K562 (cell line): Measurements from ENCODE around the gene PTX3. TPM values are rescaled to one million over a fixed set of nuclear protein-coding genes. Genes with fewer than 3 reads are reported as not detected.

Experiments used
- BACH1 ChIP-seq: fragments of 200-800 bp; sonication (Bioruptor generic); IDR thresholded peaks from 2 replicates; pipeline ENCODE4 v1.6.1; 2016; ENCODE audit warnings: missing genetic modification characterization, missing compliant biosample characterization
- CHD4 ChIP-seq: fragments of 200-600 bp; sonication (generic); IDR thresholded peaks from 3 replicates; pipeline ENCODE4 v1.6.1; 2012; ENCODE audit warnings: low read depth, mild to moderate bottlenecking, mixed read lengths, low read length, inconsistent platforms; ENCODE audit not compliant: insufficient read depth, insufficient replicate concordance, poor library complexity, severe bottlenecking
- MAFG ChIP-seq: fragments of 450-650 bp; conservative IDR thresholded peaks from 2 replicates; pipeline ENCODE4 v1.6.1; 2016; ENCODE audit warnings: missing genetic modification characterization, missing compliant biosample characterization
- MAFK ChIP-seq: IDR thresholded peaks from 2 replicates; pipeline ENCODE4 v1.6.1; 2011; ENCODE audit warnings: low read length, improper control_type of control experiment
- MCM7 ChIP-seq, 2 experiments: fragments of 450-650 bp; IDR thresholded peaks; 2 replicates each; pipeline ENCODE4 v1.6.1; 2016 to 2018
- MEIS2 ChIP-seq: fragments of 450-650 bp; IDR thresholded peaks from 2 replicates; pipeline ENCODE4 v1.6.1; 2014; ENCODE audit warnings: mild to moderate bottlenecking; ENCODE audit not compliant: partially characterized antibody
- SIN3B ChIP-seq: fragments of 450-650 bp; IDR thresholded peaks from 2 replicates; pipeline ENCODE4 v1.6.1; 2017; ENCODE audit warnings: low read depth, mild to moderate bottlenecking, moderate library complexity
- SMAD1 ChIP-seq: fragments of 150-350 bp; IDR thresholded peaks from 2 replicates; pipeline ENCODE4 v1.6.1; 2014; ENCODE audit warnings: low read length, low read depth; ENCODE audit not compliant: partially characterized antibody
- SNRNP70 ChIP-seq: fragments of 200-400 bp; formaldehyde crosslinking; optimal IDR thresholded peaks from 2 replicates; pipeline ENCODE3; 2017; ENCODE audit warnings: low read depth, low read length
- STAG1 ChIP-seq: sonication (generic); formaldehyde crosslinking; IDR thresholded peaks from 2 replicates; pipeline ENCODE4 v1.5.0; 2020; ENCODE audit warnings: missing genetic modification reagents, borderline replicate concordance
- STAT6 ChIP-seq: sonication (generic); formaldehyde crosslinking; IDR thresholded peaks from 2 replicates; pipeline ENCODE4 v1.8.1; 2023; ENCODE audit warnings: mild to moderate bottlenecking, missing genetic modification reagents
- ZNF316 ChIP-seq: fragments of 450-650 bp; IDR thresholded peaks from 2 replicates; pipeline ENCODE4 v1.6.1; 2016
- ZNF449 ChIP-seq: fragments of 250-450 bp; sonication (Bioruptor Pico); IDR thresholded peaks from 2 replicates; pipeline ENCODE4 v1.8.0; 2022; ENCODE audit warnings: moderate library complexity, mild to moderate bottlenecking, inconsistent platforms
- ZNF75A ChIP-seq: fragments of 450-650 bp; formaldehyde crosslinking; IDR thresholded peaks from 2 replicates; pipeline ENCODE4 v1.4.0; 2020; ENCODE audit warnings: mild to moderate bottlenecking
- polyA plus RNA-seq, 8 experiments: library from polyadenylated mRNA; depleted of rRNA in 4 of 8; stranded (reverse) in 5 of 8; unstranded in 3 of 8; fragments of >200 nt; fragmentation: Nextera tagmentation in 2 of 8; fragmentation: Illumina TruSeq in 1 of 8; extraction: Ambion mirVana in 2 of 8; extraction: Trizol in 1 of 8; gene quantifications; 2 replicates each; pipeline versions ENCODE4 v1.2.1 to v1.2.3, GENCODE V29; 2011 to 2014; ENCODE audit warnings: inconsistent platforms in 1 of 8, missing spikeins in 1 of 8
- total RNA-seq, 7 experiments: library from RNA; depleted of rRNA in 6 of 7; stranded (reverse); fragments of >200 nt in 6 of 7; fragmentation: Illumina TruSeq in 2 of 7; extraction: Trizol in 2 of 7; gene quantifications; 2 replicates each; pipeline versions ENCODE4 v1.2.1 to v1.2.3, GENCODE V29; 2011 to 2021; ENCODE audit warnings: low replicate concordance in 1 of 7

Gene PTX3
- total and polyA plus RNA-seq, 9 of the 15 experiments (the other 6 are each of a cell fraction or from before 2014, with no cell fraction given): 0.04 to 0.33 (median 0.15) TPM; not detected in 2

- peak; percentile 95 for TF ChIP-seq MAFG (tag)
- no peak for TF ChIP-seq SNRNP70
- no peak for TF ChIP-seq CHD4
- TF ChIP-seq STAT6: no peak
- TF ChIP-seq ZNF449 (CRISPR knock-in tag): no peak
- peak; percentile 78 for TF ChIP-seq MAFK
- no peak for TF ChIP-seq SMAD1
- TF ChIP-seq BACH1 (tag): peak; percentile 73; the same call in 1 of the 2 replicates
- TF ChIP-seq MEIS2: peak; percentile 80
- TF ChIP-seq MCM7 (IDR thresholded peaks at IDR 0.05): no peak
- no peak for TF ChIP-seq SIN3B
- 0 out of 2 replicates have a peak, but pooled peaks have one; percentile 23 for TF ChIP-seq ZNF75A (CRISPR knock-in tag)
- TF ChIP-seq ZNF316: peak; percentile 92
- no peak for TF ChIP-seq STAG1
Measured at GRCh38 chr3:157475921-157476414, 39.3 kb downstream of the PTX3 start (continued).
